HG02642 (cell line): Measurements from ENCODE around the gene ITPK1.

Source experiments
- ATAC-seq: cut with Tn5 transposase; IDR thresholded peaks from one replicate; pipeline ENCODE4 v1.9.1; 2021; ENCODE audit warnings: mild to moderate bottlenecking; ENCODE audit not compliant: unreplicated experiment, poor library complexity

Gene ITPK1

DNA sequence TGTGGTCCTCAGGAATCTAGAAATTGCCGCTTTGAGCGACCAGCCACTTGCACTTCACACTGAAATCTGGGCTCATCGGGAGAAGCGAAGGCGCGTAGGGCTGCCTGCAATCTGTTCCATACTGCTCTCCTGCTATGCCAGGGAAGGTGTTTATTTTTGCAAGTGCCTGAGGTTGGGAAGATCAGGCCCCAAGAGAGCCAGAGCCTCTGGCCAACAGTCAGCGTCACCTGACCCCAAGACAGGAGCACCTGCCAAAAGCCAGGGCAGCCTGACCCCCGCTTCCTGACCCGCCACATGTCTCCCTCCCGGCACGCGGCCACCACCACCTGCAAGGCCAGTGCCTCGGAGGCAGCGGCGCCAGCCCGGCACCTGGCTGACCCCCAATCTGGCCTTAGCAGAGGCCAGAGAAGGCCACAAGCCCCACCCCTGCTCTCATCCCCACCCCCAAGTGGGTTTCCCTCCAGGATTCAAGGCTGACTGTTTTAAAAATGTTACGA lies 98.4 kb downstream of the ITPK1 start:
- ATAC-seq, result no peak

DNA sequence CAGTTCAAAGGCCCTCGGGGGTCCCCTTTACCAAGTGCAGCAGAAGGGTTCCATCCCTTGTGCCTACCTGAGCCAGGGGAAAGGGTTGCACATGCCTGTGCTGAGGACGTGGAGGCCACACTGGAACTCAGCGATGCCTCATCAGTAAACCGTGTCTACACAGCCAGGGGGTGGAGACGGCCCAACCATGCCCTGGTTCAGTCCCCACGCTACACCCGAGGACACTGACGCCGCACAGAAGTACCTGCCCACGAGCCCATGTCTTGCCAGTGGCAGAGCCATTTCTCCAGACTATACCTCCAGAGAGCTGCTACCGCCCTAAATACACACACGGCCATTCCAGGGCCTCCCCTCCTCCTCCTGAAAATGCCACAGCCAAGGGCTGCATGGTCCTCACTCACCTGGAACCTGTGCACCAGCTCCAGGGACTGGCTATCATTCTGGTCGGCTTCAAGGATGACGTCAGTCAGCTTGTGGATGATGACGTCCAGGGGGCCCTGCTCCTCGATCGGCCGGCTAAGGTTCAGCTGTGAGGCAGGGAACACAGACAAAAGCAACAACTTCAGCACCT lies 99.4 kb downstream of the ITPK1 start:
- ATAC-seq, result no peak

DNA sequence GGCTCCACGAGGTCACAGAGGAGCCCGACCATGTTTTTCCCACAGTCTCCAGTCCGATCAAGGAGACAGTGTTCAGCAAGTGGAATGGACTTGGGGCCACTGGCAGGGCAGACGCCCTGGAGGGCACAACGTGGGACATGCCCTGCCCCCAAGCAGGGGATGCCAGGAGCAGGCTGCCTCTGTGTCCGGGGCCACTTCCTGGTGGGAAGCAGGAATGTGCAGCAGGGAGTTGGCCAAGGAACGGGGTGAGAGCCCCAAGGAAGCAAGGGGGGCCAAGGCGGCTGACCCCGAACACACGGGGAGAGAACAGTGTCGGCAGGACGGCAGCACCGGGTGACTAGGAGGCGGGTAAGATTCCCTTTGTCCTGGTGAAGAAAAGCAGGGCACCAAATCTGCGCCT lies 100.2 kb downstream of the ITPK1 start:
- ATAC-seq, result no peak

DNA sequence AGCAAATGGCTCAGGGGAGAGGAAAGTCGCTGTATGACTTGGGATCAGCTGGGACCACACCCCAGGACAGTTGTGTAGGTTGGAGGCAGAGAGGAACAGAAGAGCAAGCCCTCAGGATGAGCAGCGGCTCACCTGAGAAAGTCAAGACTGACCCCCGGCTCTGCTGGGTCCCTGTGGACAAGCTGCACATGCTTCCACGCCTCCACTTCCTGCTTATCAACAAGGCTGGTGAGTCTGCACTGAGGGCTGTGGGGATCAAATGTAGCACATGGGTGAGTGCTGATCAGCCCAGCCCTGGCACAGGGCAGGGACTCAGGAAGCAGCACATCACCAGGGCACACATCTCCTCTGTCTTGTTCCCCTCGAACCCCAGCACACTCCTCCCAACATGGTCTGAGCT lies 100.7 kb downstream of the ITPK1 start:
- no peak for ATAC-seq

DNA sequence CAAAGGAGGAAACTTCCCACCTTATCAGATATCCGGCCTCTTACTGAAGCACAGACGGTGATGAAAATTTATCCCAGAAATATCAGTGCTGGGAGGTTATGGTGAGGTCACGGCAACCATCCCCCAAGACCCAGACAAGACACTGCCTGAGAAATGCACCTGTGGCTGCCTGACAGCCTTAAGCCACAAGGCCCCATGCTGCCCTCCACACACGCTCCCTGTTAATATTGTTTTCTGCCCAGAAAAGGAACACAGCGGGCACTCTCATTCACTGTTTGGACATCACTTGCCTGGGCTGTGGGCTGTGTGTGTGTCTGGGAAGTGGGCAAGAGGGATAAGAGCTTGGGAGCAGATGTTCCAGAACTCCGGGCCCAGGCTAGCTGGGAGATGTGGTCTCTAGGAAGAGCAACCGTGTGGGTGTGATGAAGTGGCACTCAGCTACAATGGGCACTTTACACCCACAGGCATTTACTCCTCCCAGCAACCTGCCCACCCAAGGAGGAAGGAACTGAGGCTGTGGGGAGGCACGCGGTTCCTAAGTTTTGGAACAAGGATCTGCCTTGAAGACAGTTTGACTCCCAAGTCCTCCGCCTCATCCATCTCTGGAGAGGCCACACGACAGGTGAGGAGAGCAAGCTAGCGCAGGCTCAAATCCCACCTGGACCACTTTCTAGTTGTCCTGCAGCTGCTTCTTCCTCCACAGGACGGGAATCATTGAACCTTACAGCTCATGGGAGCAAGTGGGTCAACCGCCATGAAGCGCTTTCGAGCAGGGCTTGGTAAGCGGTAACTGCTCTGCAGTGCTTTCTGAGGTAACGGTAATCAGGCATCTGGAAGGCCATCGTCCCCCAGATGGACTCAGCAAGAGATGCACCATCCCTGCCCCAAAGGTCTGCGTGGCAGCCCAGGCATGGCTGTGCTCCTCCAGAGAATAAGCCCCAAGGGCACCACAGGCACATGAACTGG lies 101.4 kb downstream of the ITPK1 start:
- no peak for ATAC-seq

DNA sequence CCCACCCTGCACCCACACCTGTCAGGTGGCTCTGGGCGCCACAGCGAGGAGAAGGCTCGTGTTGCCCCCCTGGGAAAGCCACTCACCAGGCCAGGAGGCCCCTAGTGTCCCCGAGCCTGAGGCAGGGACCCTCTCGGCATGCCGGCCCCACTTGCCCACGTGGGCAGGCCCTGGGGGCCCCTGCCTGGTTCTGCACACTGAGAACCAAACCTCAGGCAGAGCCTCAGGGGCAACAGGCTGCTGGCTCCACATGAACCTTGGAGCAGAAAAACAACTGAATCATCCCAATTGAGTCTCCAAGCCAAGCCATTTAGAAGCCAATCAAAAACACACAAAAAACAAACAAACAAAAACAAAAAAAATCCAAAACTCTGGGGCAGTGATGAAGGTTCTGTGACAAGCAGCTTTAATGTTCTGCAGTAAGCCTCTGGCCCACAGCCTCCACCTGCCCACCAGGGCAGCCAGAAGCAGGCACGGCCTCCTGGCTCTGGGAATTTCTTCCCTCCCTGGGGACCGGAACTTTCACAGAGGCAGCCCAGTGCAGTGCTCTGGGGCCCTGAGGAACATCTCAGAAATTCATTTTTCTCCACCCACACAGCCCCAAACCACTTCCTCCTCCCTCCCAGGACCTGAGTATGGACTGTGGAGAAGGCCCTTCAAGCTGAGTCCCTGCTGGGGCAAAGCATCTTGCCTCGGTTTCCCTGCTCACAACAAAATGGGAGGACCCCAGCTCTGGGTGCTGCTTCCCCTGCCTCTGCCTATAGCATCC lies 102.6 kb downstream of the ITPK1 start:
- peak; percentile 48 for ATAC-seq

DNA sequence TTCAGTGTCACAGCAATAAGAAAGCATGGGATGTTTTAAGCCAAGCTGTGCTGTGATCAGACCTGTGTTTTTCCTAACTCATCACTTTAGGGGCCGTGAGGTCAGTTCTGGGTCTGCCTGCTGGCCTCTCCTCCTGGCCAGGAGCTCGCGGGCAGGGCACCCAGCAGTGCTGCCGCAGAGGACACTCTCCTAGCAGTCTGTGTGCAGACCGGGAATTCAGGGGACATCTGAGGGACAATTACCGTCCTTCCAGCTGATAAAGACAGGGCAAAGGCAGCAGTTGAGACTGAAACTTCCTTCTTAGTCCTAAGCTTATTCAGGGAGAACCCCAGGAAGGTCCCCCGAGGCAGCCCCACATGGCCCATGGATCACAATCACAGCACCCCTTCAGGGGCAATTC lies 103.2 kb downstream of the ITPK1 start:
- ATAC-seq, result no peak

DNA sequence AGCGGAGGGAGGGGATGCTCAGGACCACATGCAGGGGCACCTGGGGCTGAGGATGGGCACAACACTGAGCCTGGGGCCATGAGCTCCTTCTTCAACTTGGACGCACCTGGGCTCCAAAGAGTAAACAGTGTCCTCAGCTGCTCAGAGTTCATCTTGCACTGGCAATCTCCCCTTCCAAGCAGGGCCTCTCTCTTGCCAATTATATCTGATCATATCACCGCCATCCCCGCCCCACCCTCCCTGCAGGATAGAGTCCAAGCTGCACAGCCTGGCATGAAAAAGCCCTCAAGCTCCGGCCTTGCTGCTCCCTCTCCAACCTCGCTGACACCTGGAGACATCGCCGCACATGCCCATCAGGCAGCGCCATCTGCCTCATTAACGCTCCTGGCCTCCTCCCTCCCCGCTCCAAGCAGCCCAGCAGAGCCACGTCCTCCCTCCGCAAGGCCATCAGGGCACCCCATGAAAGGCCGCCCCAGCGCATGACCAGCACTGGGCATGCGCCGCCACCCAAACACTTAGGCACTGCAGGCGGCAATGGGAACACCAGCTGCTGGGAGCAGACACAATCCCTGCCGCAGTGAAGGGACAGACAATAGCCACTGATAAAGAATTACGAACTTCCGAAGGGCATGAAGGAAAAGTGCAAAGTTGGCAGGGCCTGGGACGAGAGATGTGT lies 103.9 kb downstream of the ITPK1 start:
- ATAC-seq, result no peak

DNA sequence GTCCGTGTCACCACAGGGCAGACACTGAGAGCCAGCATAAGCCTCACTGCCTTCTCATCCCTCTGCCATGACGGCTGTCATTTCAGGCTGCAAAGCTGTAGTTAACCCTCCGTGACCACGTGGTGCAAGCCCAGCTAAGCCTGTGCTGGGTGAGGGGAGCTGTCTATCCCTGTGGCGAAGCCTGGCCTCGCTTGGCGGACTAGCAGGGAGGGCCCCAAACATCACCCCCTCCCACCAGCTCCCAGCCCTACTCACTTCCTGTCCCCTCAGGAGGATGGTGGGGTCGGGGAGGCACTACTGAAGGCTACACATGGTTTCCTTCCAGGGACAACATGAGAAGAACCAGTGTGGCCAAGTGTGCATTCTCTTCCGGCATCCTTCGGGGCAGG lies 104.6 kb downstream of the ITPK1 start:
- no peak for ATAC-seq

DNA sequence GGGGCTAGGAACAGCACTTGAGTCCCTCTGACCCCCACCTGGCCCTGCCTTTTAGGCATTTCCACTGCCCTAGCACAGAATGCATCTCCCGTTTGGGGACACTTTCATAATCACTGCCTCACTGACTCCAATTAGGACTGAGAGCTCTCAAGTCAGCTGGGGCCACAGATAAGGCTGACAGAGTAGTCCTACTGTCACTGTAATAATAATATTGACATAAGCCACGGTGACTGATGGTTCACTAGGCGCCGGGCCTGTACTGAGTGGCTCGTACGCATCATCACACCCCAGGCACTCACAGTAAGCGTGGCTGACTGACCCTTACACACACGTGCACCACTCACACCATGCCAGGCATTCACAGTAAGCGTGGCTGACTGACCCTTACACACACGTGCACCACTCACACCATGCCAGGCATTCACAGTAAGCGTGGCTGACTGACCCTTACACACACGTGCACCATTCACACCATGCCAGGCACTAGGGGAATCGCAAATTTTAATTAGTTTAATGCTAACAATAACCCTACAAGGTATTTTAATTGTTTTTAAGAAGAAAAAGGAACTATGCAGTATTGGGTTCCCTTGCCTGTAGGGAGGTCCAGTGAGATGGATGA lies 105.1 kb downstream of the ITPK1 start:
- ATAC-seq, result no peak

DNA sequence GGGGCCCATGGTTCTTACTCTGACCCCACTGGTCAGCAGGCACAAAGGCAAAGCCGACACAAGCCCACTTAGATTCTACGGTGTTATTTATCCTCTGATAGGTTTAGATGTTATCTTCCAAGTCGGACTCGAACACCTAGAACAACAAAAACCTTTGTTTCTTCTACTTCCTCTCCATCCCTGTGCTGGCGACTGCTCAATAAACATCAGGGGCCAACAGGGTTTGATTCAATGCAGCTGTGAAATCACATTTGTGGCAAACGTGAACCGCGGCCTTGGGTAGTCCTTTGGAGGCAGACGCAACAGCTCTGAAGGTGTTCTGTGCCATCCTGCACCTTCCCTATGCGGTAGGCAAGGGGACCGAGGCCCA lies 105.6 kb downstream of the ITPK1 start:
- no peak for ATAC-seq

DNA sequence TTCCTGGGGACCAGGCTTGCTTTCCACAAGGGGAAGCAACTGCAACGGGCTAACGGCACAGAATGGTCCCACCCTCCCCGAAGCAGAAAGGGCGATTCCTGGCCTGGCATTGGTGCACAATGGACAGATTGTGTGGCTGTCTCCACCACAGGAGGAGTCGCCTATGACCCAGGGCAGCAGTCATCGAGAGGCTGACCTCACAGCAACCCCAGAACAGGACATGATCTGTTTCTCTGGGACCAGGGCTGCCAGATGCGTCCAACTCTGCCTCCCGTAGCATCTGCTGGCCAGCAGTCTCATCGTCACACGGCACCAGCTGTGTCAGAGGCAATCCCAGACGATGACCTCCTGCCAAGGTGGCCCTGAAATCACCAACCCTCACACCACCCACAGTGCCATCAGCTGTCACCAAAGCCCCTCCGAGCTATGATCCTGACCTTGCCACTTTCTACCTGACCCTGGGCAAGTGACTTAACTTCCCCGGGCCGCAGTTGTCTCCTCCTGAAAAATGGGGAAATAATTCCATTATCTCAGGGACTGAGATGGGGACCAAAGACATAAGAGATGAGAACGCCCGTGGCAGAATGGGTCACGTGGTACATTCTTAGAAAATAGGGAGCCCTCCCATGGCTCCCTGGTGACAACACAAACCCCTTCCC lies 106.1 kb downstream of the ITPK1 start:
- ATAC-seq, result no peak

DNA sequence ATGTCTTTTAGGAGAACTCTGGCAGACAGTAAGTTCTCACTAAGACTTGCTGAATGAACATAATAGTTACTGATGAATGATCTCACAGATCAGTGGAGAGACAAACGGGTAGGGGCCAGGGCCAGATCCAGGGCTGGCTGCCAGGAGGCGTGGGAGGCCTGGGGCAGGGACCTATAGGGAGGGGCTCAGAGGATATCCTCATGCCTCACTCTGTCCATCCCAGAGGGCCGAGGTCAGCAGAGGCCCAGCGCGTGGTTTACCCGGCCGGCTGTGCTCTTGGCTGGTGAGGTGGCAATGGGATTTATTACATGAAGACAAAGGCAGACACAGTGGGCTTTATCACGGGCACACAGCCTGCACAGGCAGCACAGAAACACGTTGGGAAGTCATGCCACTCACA lies 107.3 kb downstream of the ITPK1 start:
- no peak for ATAC-seq

DNA sequence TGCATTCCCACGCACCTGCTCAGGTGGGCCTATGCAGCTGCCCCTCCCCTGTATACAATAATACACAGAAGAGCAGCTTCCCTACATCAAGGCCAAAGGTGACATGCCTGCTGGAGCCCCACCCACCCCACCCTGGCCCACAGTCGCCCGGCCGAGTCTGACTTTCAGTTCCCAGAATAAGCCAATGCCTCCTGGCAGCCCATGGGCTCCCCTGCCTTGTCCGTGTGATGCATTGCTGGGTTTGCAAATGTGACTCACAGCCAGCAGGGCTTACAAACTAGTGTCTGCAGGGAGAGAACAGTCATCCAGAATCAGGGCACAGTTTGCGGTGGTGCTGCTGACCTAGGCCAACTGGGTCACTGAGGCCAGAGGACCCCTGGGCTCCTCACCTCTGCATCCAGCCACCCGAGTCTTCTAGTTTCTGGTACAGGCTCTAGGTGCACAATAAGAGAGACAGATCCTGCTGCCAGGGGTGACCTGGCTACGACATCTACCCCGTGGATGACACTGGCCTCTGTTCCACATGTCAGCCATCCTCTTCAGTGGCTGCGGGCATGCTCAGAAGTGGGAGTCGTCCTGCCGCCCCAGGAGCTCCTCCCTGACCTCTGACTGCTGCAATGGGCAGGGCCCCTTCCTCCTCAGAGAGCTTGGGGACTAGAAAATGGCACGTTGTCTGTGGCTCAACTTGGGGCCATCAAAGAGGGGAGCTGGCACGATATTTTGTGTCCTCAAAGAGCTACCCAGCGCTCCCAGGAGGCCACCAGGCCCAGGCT lies 108.3 kb downstream of the ITPK1 start:
- ATAC-seq, result peak; percentile 40

DNA sequence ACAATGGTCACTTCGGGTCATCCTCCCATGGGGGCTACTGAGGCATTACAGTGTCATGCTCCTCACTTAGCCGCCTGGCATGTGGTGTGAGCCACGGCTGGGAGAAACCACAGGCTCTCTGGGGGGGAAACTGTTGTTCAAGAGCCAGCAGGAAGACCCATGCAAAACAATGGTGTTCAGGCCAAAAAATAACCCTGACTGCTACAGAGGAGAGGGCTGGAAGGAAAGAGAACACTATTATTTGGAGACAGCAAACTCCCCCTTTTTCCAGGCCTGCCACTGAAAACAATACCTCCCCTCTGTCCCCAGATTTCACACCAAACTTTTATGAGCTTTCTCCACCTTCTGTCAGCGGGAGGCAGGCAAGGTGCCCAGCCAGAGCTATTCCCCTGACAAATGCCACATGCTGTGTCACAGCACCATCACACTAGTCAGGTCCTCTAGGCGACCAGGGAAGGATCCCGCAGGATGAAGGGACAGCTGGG lies 109.1 kb downstream of the ITPK1 start:
- no peak for ATAC-seq

DNA sequence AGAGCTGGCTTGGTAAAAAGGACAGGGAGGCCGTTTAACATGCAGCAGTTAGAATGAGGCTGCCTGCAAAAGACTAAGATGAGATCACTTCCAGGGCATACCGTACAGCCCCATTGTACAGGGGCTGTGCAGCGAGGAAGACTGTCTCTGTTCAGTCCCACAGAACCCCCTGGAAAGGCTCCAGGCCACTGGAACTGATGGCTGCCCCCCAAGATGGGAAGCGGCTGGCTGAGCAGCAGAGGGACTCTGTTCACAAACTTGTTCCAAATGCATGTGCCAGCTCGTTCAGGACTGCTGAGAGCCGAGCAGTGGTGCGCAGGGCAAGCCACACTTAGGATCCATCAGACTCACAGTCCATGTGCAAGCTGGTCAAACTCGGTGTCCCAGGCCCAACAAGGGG lies 109.9 kb downstream of the ITPK1 start:
- ATAC-seq, result no peak

DNA sequence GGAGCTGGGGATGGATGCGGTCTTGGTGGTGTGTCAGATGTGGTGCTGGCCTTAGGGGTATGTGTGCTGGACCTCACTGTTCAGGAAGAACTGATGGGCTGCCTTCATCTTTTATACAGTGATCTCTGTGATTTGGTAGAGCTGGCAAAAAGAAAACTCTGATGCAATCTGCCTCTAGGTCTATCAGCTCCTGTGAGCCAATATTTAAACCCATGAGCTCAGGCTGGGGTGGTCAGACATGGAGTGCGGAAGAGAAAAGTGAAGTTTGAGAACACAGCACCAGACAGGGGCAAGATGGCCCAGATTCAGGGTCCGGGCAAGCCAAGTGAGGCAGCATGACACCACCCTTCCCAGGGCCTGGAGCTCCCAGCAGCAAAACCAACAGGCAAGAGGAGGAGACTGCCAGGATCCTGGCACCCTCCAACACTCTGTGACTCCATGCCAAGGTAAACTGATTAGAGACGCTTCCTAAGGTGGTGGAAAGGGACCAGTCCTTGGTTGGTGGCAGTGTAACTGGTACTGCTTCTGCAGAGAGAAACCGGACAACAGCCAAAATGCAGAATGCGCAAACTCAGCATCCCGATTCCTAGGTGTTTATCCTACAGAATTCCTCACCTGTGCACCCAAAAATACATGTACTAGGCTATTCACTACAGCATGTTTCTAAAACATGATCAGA lies 110.5 kb downstream of the ITPK1 start:
- ATAC-seq, result no peak

DNA sequence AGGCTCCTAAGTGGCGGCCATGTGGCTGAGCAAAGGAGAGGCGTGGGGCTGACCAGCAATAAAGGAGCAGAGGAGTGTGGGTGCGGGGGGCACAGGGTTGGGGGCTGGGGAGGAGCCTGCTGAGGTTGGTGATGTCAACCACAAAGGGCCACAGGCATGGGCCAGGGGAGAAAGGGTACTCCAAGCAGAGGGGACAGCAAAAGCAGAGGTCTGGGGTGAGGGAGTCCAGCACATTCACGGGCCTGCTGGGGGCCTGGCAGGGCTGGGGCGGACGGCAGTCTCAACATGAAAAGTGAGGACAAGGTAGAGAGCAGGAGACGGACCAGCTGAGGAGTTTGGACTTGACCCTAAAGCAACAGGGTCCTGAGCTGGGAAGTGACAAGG lies 111.0 kb downstream of the ITPK1 start:
- ATAC-seq, result no peak
